ENCODE measurements around the gene PWP2.

GRCh38 chr21:44076316-44076715 is 30.9 kb upstream of the PWP2 start:
- TF ChIP-seq, protein P1, sequence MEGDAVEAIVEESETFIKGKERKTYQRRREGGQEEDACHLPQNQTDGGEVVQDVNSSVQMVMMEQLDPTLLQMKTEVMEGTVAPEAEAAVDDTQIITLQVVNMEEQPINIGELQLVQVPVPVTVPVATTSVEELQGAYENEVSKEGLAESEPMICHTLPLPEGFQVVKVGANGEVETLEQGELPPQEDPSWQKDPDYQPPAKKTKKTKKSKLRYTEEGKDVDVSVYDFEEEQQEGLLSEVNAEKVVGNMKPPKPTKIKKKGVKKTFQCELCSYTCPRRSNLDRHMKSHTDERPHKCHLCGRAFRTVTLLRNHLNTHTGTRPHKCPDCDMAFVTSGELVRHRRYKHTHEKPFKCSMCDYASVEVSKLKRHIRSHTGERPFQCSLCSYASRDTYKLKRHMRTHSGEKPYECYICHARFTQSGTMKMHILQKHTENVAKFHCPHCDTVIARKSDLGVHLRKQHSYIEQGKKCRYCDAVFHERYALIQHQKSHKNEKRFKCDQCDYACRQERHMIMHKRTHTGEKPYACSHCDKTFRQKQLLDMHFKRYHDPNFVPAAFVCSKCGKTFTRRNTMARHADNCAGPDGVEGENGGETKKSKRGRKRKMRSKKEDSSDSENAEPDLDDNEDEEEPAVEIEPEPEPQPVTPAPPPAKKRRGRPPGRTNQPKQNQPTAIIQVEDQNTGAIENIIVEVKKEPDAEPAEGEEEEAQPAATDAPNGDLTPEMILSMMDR (IDR thresholded peaks at IDR 0.05) = no peak
- no peak for TF ChIP-seq POLR2A (IDR thresholded peaks at IDR 0.05)

Data from body of pancreas (tissue), 4 donors.